Renal cortex interstitium (tissue), 11 donors: ENCODE results near the gene GTF2I. TPM values are rescaled to one million over a fixed set of nuclear protein-coding genes. Genes with fewer than 3 reads are reported as not detected.
"Not testable (repeated sequence)": the region's sequence is repeated elsewhere in the genome, so short reads cannot be mapped to it uniquely, and the experiment has no call there.

ENCODE experiments used
- DNase-seq, 11 donors: peaks; one replicate each; pipeline ENCODE4 v3.0.0-alpha.2; 2013; ENCODE audit warnings: low read depth in 9 of 11, low spot score in 4 of 11; ENCODE audit errors: extremely low read depth in 1 of 11
- polyA plus RNA-seq, 3 donors: library from polyadenylated mRNA; unstranded; fragments of 120-200 nt; gene quantifications; one replicate each; pipeline ENCODE4 v1.2.1, GENCODE V29; 2013; ENCODE audit not compliant: insufficient read length in 3 of 3

GTF2I gene
- polyA plus RNA-seq, 3 donors, result 314 to 450 (median 355) TPM

GRCh38 chr7:74756673-74757072 lies 99.2 kb downstream of the GTF2I start:
- DNase-seq, result not testable (repeated sequence)

- not testable (repeated sequence) for DNase-seq
These were observed 100.8 kb downstream of the GTF2I start for GRCh38 chr7:74758268-74758667.

GRCh38 chr7:74758982-74759381 lies 101.5 kb downstream of the GTF2I start:
- DNase-seq, result not testable (repeated sequence)

- DNase-seq, result not testable (repeated sequence)
These were observed 107.8 kb downstream of the GTF2I start for GRCh38 chr7:74765205-74765918.

GRCh38 chr7:74766509-74766908 lies 109.0 kb downstream of the GTF2I start:
- not testable (repeated sequence) for DNase-seq

- not testable (repeated sequence) for DNase-seq
These were observed 109.5 kb downstream of the GTF2I start for GRCh38 chr7:74766991-74767390.

GRCh38 chr7:74770062-74770461 lies 112.5 kb downstream of the GTF2I start:
- not testable (repeated sequence) for DNase-seq

GRCh38 chr7:74772093-74772492 lies 114.6 kb downstream of the GTF2I start:
- not testable (repeated sequence) for DNase-seq

- not testable (repeated sequence) for DNase-seq
These were observed 116.5 kb downstream of the GTF2I start, which contains the start of gene NCF1 for GRCh38 chr7:74773760-74774750. Gene NCF1, plus strand, starts transcription at chr7:74774011. Its CDS starts 21 bp downstream, at chr7:74774032.

- DNase-seq, result not testable (repeated sequence)
These were observed 117.6 kb downstream of the GTF2I start for GRCh38 chr7:74775111-74775510.

GRCh38 chr7:74779053-74779452 lies 121.5 kb downstream of the GTF2I start:
- not testable (repeated sequence) for DNase-seq

GRCh38 chr7:74781746-74782145 lies 124.2 kb downstream of the GTF2I start:
- DNase-seq, result not testable (repeated sequence)

- not testable (repeated sequence) for DNase-seq
These were observed 126.1 kb downstream of the GTF2I start for GRCh38 chr7:74783595-74783994.

GRCh38 chr7:74788369-74789150 lies 131.0 kb downstream of the GTF2I start:
- DNase-seq, result peak in 8 of 11 donors; percentile 45 to 80 (median 62)

GRCh38 chr7:74789200-74789736 lies 131.8 kb downstream of the GTF2I start:
- not testable (repeated sequence) for DNase-seq

GRCh38 chr7:74797848-74798622 lies 140.5 kb downstream of the GTF2I start:
- DNase-seq, result not testable (repeated sequence)

- DNase-seq, result not testable (repeated sequence)
These were observed 141.1 kb downstream of the GTF2I start for GRCh38 chr7:74798644-74799043.
